EL (cell line): ENCODE data around the gene NEK5.
A peak's percentile ranks its signal among the peaks of the same experiment; 100 is the strongest.
"Not testable (repeated sequence)": the region's sequence is repeated elsewhere in the genome, so short reads cannot be mapped to it uniquely, and the experiment has no call there.

Experiments used
- DNase-seq: peaks from one replicate; pipeline ENCODE4 v3.0.0-alpha.2; 2016

The NEK5 gene

GRCh38 chr13:52128714-52129700 lies at the start of gene NEK5:
NEK5 (minus strand) TSS chr13:52129073; CDS start chr13:52127482, 1,591 bp downstream.
- peak; percentile 53 for DNase-seq

- no peak for DNase-seq
These were observed 48.4 kb upstream of the NEK5 start for GRCh38 chr13:52177276-52177675.

- not testable (repeated sequence) for DNase-seq
These were observed 45.1 kb upstream of the NEK5 start for GRCh38 chr13:52173970-52174369.

- no peak for DNase-seq
These were observed 44.5 kb upstream of the NEK5 start for GRCh38 chr13:52173373-52173772.

GRCh38 chr13:52171686-52172085 lies 42.8 kb upstream of the NEK5 start:
- not testable (repeated sequence) for DNase-seq

- not testable (repeated sequence) for DNase-seq
These were observed 42.0 kb upstream of the NEK5 start for GRCh38 chr13:52170828-52171391.

GRCh38 chr13:52169839-52170238 lies 41.0 kb upstream of the NEK5 start:
- no peak for DNase-seq

GRCh38 chr13:52165411-52165810 lies 36.5 kb upstream of the NEK5 start:
- DNase-seq = no peak

- DNase-seq = no peak
These were observed 36.1 kb upstream of the NEK5 start for GRCh38 chr13:52164989-52165388.

- DNase-seq = not testable (repeated sequence)
These were observed 35.0 kb upstream of the NEK5 start for GRCh38 chr13:52163878-52164277.

GRCh38 chr13:52162279-52163101 lies 33.6 kb upstream of the NEK5 start:
- DNase-seq = peak; percentile 52

GRCh38 chr13:52161181-52161646 lies 32.3 kb upstream of the NEK5 start:
- DNase-seq = no peak

GRCh38 chr13:52160506-52160905 lies 31.6 kb upstream of the NEK5 start:
- DNase-seq = no peak

GRCh38 chr13:52160053-52160452 lies 31.2 kb upstream of the NEK5 start:
- no peak for DNase-seq

- DNase-seq = peak; percentile 57
These were observed 30.5 kb upstream of the NEK5 start, which contains the start of gene NEK3 for GRCh38 chr13:52159159-52159982. NEK3 (minus strand) TSS chr13:52159597; CDS start chr13:52156191, 3,406 bp downstream.

GRCh38 chr13:52158629-52159158 lies 29.8 kb upstream of the NEK5 start:
- peak; percentile 44 for DNase-seq

- DNase-seq = no peak
These were observed 27.9 kb upstream of the NEK5 start for GRCh38 chr13:52156724-52157261.

GRCh38 chr13:52155177-52155576 lies 26.3 kb upstream of the NEK5 start:
- no peak for DNase-seq

- no peak for DNase-seq
These were observed 18.4 kb upstream of the NEK5 start for GRCh38 chr13:52147225-52147624.

GRCh38 chr13:52141299-52141698 lies 12.4 kb upstream of the NEK5 start:
- no peak for DNase-seq

- no peak for DNase-seq
These were observed 8.6 kb upstream of the NEK5 start for GRCh38 chr13:52137489-52137888.
